ENCODE results near the gene GLUD1.
"Not testable (repeated sequence)": the region's sequence is repeated elsewhere in the genome, so short reads cannot be mapped to it uniquely, and the experiment has no call there.

- TF ChIP-seq, protein P1, sequence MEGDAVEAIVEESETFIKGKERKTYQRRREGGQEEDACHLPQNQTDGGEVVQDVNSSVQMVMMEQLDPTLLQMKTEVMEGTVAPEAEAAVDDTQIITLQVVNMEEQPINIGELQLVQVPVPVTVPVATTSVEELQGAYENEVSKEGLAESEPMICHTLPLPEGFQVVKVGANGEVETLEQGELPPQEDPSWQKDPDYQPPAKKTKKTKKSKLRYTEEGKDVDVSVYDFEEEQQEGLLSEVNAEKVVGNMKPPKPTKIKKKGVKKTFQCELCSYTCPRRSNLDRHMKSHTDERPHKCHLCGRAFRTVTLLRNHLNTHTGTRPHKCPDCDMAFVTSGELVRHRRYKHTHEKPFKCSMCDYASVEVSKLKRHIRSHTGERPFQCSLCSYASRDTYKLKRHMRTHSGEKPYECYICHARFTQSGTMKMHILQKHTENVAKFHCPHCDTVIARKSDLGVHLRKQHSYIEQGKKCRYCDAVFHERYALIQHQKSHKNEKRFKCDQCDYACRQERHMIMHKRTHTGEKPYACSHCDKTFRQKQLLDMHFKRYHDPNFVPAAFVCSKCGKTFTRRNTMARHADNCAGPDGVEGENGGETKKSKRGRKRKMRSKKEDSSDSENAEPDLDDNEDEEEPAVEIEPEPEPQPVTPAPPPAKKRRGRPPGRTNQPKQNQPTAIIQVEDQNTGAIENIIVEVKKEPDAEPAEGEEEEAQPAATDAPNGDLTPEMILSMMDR (IDR thresholded peaks at IDR 0.05): not testable (repeated sequence)
- TF ChIP-seq POLR2AphosphoS5 (IDR thresholded peaks at IDR 0.05): not testable (repeated sequence)
Measured at GRCh38 chr10:87081574-87081973, 13.1 kb downstream of the GLUD1 start.
